PC-9 (cell line): ENCODE measurements around the gene PTPRD.

Experiments used
- EZH2 ChIP-seq: fragments of 200-600 bp; sonication (generic); IDR thresholded peaks from 2 replicates; pipeline ENCODE4 v1.8.0; 2017; ENCODE audit warnings: antibody characterized with exemption, low read depth
- TF ChIP-seq, protein P1 (sequence below): fragments of 200-600 bp; sonication (generic); conservative IDR thresholded peaks from 2 replicates; pipeline ENCODE4 v1.6.1; 2017; ENCODE audit warnings: mixed run types, antibody characterized with exemption, mild to moderate bottlenecking, moderate library complexity

DNA sequence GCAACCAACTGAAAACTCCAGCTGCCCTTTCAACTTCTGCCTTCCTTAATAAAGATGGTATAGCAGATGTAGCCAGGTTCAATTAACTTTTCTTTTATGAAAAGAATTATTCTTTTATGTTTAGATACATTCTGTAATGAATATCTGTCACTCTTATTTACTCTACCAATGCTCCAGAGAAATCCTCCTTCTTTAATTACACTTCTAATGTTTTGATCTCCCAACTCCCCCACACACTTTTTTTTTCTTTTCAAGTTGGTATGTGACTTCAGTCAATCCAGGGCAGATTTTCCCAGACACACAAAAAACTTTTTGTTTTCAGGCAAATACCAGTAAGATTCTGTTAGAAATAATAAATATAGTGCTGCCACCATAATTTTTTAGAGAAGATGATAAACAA lies 1813.2 kb downstream of the PTPRD start:
- TF ChIP-seq EZH2, result no peak
- TF ChIP-seq, protein P1, sequence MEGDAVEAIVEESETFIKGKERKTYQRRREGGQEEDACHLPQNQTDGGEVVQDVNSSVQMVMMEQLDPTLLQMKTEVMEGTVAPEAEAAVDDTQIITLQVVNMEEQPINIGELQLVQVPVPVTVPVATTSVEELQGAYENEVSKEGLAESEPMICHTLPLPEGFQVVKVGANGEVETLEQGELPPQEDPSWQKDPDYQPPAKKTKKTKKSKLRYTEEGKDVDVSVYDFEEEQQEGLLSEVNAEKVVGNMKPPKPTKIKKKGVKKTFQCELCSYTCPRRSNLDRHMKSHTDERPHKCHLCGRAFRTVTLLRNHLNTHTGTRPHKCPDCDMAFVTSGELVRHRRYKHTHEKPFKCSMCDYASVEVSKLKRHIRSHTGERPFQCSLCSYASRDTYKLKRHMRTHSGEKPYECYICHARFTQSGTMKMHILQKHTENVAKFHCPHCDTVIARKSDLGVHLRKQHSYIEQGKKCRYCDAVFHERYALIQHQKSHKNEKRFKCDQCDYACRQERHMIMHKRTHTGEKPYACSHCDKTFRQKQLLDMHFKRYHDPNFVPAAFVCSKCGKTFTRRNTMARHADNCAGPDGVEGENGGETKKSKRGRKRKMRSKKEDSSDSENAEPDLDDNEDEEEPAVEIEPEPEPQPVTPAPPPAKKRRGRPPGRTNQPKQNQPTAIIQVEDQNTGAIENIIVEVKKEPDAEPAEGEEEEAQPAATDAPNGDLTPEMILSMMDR, result no peak
